ENCODE measurements around the gene GNA14.

Gene GNA14

DNA sequence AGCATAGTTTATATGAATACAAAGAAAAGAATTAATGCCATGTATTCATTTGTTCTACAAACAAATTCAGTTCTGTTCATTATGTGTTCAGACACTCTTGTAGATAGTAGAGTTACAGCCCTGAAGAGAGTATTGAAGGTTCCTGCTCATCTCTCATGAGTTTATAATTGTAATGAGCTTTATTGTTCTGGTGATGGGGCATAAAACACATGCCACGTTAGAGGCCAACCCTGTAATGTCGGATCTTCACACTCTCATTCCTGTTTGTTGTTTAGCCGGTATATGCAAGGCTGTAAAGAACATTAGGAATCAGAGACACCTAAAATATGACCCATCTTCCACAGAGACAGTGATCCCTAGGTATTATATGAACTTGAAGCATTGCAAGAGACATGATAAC, 256.3 kb downstream of the GNA14 start:
- DNase-seq (ENCODE audit: low spot score), result no peak
- in situ Hi-C loops (cut with MboI; ENCODE audit: low pct_unique_long_range_greater_than_20kb, low sequenced_read_pairs, unreplicated experiment), result no loop called here
- TF ChIP-seq, protein P1, sequence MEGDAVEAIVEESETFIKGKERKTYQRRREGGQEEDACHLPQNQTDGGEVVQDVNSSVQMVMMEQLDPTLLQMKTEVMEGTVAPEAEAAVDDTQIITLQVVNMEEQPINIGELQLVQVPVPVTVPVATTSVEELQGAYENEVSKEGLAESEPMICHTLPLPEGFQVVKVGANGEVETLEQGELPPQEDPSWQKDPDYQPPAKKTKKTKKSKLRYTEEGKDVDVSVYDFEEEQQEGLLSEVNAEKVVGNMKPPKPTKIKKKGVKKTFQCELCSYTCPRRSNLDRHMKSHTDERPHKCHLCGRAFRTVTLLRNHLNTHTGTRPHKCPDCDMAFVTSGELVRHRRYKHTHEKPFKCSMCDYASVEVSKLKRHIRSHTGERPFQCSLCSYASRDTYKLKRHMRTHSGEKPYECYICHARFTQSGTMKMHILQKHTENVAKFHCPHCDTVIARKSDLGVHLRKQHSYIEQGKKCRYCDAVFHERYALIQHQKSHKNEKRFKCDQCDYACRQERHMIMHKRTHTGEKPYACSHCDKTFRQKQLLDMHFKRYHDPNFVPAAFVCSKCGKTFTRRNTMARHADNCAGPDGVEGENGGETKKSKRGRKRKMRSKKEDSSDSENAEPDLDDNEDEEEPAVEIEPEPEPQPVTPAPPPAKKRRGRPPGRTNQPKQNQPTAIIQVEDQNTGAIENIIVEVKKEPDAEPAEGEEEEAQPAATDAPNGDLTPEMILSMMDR (IDR thresholded peaks at IDR 0.05; ENCODE audit: extremely low read depth, insufficient read depth, missing control alignments), result no peak

DNA sequence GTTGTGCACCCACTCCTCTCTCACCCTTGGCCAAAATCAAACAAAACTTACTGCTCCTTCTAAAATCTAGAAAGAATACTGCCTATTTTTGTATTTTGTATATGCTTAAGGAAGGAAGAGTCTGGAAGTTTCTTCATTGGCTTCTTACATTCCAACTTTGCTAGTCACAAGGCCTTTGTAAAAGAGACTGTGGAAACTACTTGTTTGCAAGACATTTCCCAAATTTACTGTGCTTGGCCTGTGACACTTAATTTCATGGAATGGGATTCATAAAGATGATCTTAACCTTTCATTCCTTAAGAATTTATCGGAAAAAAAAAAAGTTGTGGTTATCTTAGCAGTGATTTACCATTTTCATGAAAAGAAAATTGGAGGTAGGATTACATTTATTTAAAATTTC, 261.9 kb downstream of the GNA14 start:
- in situ Hi-C loops (cut with MboI; ENCODE audit: low pct_unique_long_range_greater_than_20kb, low sequenced_read_pairs, unreplicated experiment), result no loop called here
- TF ChIP-seq, protein P1 (IDR thresholded peaks at IDR 0.05; ENCODE audit: extremely low read depth, insufficient read depth, missing control alignments), result no peak
- no peak for DNase-seq (ENCODE audit: low spot score)

DNA sequence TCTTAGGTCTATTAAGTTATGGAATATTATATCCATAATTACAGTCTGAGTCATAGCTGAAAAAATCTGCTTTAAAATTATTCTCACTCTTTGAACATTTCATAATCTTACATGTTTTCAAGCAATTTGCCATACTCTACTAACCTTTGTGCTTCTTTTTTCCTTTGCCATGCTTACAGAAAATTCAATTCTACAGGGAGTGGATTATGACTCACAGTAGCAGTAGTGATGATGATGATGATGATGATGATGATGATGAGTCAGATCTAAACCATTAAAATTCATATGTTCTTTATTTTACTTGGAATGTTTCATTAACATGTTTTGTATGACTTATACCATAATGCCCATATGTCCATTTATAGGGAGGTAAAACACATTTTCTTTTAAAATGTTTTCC, 263.7 kb downstream of the GNA14 start:
- in situ Hi-C loops (cut with MboI; ENCODE audit: low pct_unique_long_range_greater_than_20kb, low sequenced_read_pairs, unreplicated experiment), result no loop called here
- DNase-seq (ENCODE audit: low spot score), result no peak
- TF ChIP-seq, protein P1 (IDR thresholded peaks at IDR 0.05; ENCODE audit: extremely low read depth, insufficient read depth, missing control alignments), result no peak

DNA sequence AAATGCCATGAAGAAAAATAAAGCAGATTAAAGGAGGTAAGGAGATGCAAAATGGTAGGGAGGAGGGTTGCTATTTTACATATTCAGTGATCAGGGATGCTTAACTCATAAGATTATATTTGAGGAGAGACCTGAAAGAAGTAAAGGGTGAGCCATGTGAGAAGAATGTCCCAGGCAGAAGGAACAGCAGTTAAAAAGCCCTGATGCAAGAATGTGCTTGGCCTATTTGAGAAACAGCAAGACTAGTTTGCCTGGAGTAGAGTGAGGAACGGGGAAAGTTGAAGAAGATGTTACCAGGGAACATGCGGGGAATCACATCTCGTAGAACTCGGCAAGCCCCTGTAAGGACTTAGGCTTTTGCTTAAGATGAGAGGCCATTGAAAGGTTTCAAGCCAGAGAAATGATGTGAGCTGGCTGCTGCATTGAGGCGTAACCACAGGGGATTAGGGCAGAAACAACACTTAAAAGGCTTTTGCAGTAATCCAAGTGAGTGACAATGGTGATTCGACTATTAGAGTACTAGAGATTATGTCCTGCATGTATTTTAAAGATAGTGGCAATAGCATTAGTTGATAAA, 272.1 kb downstream of the GNA14 start:
- in situ Hi-C loops (cut with MboI; ENCODE audit: low pct_unique_long_range_greater_than_20kb, low sequenced_read_pairs, unreplicated experiment), result no loop called here
- TF ChIP-seq, protein P1 (IDR thresholded peaks at IDR 0.05; ENCODE audit: extremely low read depth, insufficient read depth, missing control alignments), result no peak
- no peak for DNase-seq (ENCODE audit: low spot score)

DNA sequence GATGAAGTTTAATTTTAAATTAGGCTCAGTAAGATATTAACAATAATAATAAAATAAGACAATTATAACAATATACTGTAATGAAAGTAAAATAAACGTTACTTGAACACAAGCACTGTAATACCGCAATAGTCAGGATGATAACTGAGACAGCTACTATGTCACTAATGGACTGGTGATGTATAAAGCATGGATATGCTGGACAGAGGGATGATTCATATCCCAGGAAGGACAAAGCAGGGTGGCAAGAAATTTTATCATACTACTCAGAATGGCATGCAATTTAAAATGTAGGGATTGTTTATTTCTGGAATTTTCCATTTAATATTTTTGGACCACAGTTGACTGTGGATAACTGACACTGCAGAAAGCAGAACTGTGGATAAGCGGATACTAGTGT, 273.9 kb downstream of the GNA14 start:
- TF ChIP-seq, protein P1 (IDR thresholded peaks at IDR 0.05; ENCODE audit: extremely low read depth, insufficient read depth, missing control alignments), result no peak
- DNase-seq (ENCODE audit: low spot score), result no peak
- in situ Hi-C loops (cut with MboI; ENCODE audit: low pct_unique_long_range_greater_than_20kb, low sequenced_read_pairs, unreplicated experiment), result no loop called here
